PC-9 (cell line): Measurements from ENCODE around the gene PGK2. TPM values are rescaled to one million over a fixed set of nuclear protein-coding genes. Genes with fewer than 3 reads are reported as not detected.
A peak's percentile ranks its signal among the peaks of the same experiment; 100 is the strongest.

Experiments
- Bru-seq: library from RNA; stranded (reverse); fragments of 400-500 nt; gene quantifications from one replicate; lab custom pipeline; 2021; lab: Mats Ljungman, UMichigan
- BruChase-seq, 2 experiments: library from RNA; stranded (reverse); fragments of 400-500 nt; gene quantifications; one replicate each; lab custom pipeline; 2021; lab: Mats Ljungman, UMichigan
- BruUV-seq: library from RNA; stranded (reverse); fragments of 400-500 nt; replicated peaks from 2 replicates; lab custom pipeline; 2021; lab: Mats Ljungman, UMichigan
- CTCF ChIA-PET: fragments of 300-600 bp; sonication (Branson Sonifier 250); formaldehyde crosslinking; loops from one replicate; lab custom pipeline; 2022; ENCODE audit warnings: antibody characterized with exemption; lab: Charles Lee
- POLR2A ChIA-PET: fragments of 300-600 bp; sonication (Branson Sonifier 250); formaldehyde crosslinking; loops from one replicate; lab custom pipeline; 2022; ENCODE audit warnings: antibody characterized with exemption; ENCODE audit not compliant: unreplicated experiment; lab: Charles Lee
- DNase-seq, 2 experiments: peaks; one replicate each; pipeline versions ENCODE4 v3.0.0 to v3.0.0-alpha.2; 2015 to 2022; ENCODE audit warnings: mixed read lengths in 1 of 2
- H2AFZ ChIP-seq: fragments of 200-600 bp; sonication (generic); 2 replicates; pipeline ENCODE4 v1.8.1; 2017; ENCODE audit warnings: antibody characterized with exemption
- H3F3A ChIP-seq: fragments of 200-600 bp; sonication (generic); 2 replicates; pipeline ENCODE4 v1.8.1; 2017; ENCODE audit warnings: antibody characterized with exemption, mild to moderate bottlenecking, low read depth; ENCODE audit not compliant: insufficient read depth
- H3K27ac ChIP-seq: fragments of 200-600 bp; sonication (generic); 2 replicates; pipeline ENCODE4 v1.6.1; 2016; ENCODE audit warnings: mixed run types
- H3K27me3 ChIP-seq: fragments of 200-600 bp; sonication (generic); 2 replicates; pipeline ENCODE4 v1.6.1; 2016; ENCODE audit warnings: low read depth, mixed run types; ENCODE audit not compliant: insufficient read depth
- H3K36me3 ChIP-seq: fragments of 200-600 bp; sonication (generic); 2 replicates; pipeline ENCODE4 v1.6.1; 2016; ENCODE audit warnings: low read depth, mixed run types
- H3K4me1 ChIP-seq: fragments of 200-600 bp; sonication (generic); replicated peaks from 2 replicates; pipeline ENCODE4 v1.6.1; 2016; ENCODE audit warnings: mixed run types; ENCODE audit not compliant: insufficient read depth
- H3K4me2 ChIP-seq: fragments of 200-600 bp; sonication (generic); 2 replicates; pipeline ENCODE4 v1.6.1; 2017; ENCODE audit warnings: mixed run types
- H3K4me3 ChIP-seq: fragments of 200-600 bp; sonication (generic); 2 replicates; pipeline ENCODE4 v1.6.1; 2016; ENCODE audit warnings: mixed run types
- H3K79me2 ChIP-seq: fragments of 200-600 bp; sonication (generic); 2 replicates; pipeline ENCODE4 v1.6.1; 2017; ENCODE audit warnings: low read depth, mixed run types
- H3K9me2 ChIP-seq: fragments of 200-600 bp; sonication (generic); 2 replicates; pipeline ENCODE4 v1.8.1; 2017; ENCODE audit warnings: mild to moderate bottlenecking; ENCODE audit not compliant: insufficient read depth
- H3K9me3 ChIP-seq: fragments of 200-600 bp; sonication (generic); 2 replicates; pipeline ENCODE4 v1.8.1; 2016; ENCODE audit warnings: low read depth; ENCODE audit not compliant: insufficient read depth
- H4K20me1 ChIP-seq: fragments of 200-600 bp; sonication (generic); 2 replicates; pipeline ENCODE4 v1.8.1; 2017; ENCODE audit not compliant: insufficient read depth
- CTCF ChIP-seq: fragments of 200-600 bp; sonication (generic); conservative IDR thresholded peaks from 2 replicates; pipeline ENCODE4 v1.6.1; 2017; ENCODE audit warnings: mixed run types, antibody characterized with exemption, mild to moderate bottlenecking, moderate library complexity
- EZH2 ChIP-seq: fragments of 200-600 bp; sonication (generic); IDR thresholded peaks from 2 replicates; pipeline ENCODE4 v1.8.0; 2017; ENCODE audit warnings: antibody characterized with exemption, low read depth
- intact Hi-C: fragments of 100-400 bp; cut with micrococcal nuclease; formaldehyde crosslinking; loops from one replicate; pipeline ENCODE4 v1.10.0; 2022; ENCODE audit not compliant: unreplicated experiment
- long read RNA-seq: library from polyadenylated mRNA; stranded (forward); transcript quantifications from one replicate; pipeline ENCODE4 v2.0.0, GENCODE V29; 2022
- total RNA-seq: library from RNA; stranded (reverse); gene quantifications from 2 replicates; pipeline ENCODE4 v1.2.3, GENCODE V29; 2021

PGK2 gene
- not detected in 2 replicates for total RNA-seq
- Bru-seq, nascent RNA = not detected
- not detected for BruChase-seq, experiment 1, labeled RNA remaining after a 2-hour chase
- BruChase-seq, experiment 2, labeled RNA remaining after a 6-hour chase = not detected
- long read RNA-seq = 0 reads

DNA sequence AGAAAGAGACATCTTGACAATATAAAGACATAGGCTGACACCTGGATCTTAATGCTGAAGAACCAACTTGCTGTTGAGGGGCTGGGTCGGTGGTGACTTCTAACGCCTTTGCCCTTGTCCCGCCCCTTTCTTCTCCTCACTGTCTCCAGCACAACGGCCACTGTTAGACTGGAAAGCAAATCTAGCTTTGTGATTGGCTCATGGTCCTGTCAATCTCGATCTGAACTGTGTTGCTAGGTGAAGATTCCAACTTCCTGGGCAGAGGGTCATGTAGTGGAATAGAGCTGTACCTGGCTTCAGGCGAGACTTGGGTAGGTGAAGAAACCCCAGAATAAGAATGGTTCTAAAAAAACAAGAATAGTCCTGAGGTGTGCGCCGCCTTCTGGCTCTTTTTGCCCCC, at the start of gene PGK2:
PGK2 (minus strand) TSS at position 110 of the 400 bp plus-strand sequence; CDS start at position 12, 98 bp downstream.
- intact Hi-C loops = no loop called here
- H3K79me2 ChIP-seq = no peaks in the 10 kb centered on the region
- no peak for TF ChIP-seq CTCF
- TF ChIP-seq EZH2 = no peak
- no peaks in the 10 kb centered on the region for H3F3A ChIP-seq
- no peak within 1 kb of the TSS for H3K27ac ChIP-seq
- no peaks in the 10 kb centered on the region for H3K9me3 ChIP-seq
- no peaks in the 10 kb centered on the region for H3K36me3 ChIP-seq
- no peak within 1 kb of the TSS for H3K4me2 ChIP-seq
- BruUV-seq = no TSS peak
- no peak within 1 kb of the TSS for H2AFZ ChIP-seq
- peak in 1 of 2 experiments; percentile 14 for DNase-seq
- ChIA-PET POLR2A (no interaction called here), CTCF (no interaction called here)
- H3K9me2 ChIP-seq = peaks cover 4% of the 10 kb centered on the region; the same call in 1 of the 2 replicates
- H3K4me1 ChIP-seq = no peaks in the 10 kb centered on the region
- H3K27me3 ChIP-seq = no peaks in the 10 kb centered on the region
- no peaks in the 10 kb centered on the region for H4K20me1 ChIP-seq
- no peak within 1 kb of the TSS for H3K4me3 ChIP-seq

GRCh38 chr6:49835140-49835539, 48.1 kb upstream of the PGK2 start:
- no peak for DNase-seq
- H3K9me3 ChIP-seq = no peaks in the 10 kb centered on the region
- no peaks in the 10 kb centered on the region for H3K79me2 ChIP-seq
- no peaks in the 10 kb centered on the region for H3F3A ChIP-seq
- TF ChIP-seq EZH2 (no peak), CTCF (no peak)
- H3K4me1 ChIP-seq = no peaks in the 10 kb centered on the region
- H3K4me3 ChIP-seq = no peak overlapping the region
- no peak overlapping the region for H3K4me2 ChIP-seq
- intact Hi-C loops = no loop called here
- POLR2A ChIA-PET = no interaction called here
- no TSS peak for BruUV-seq
- CTCF ChIA-PET = no interaction called here
- no peaks in the 10 kb centered on the region for H4K20me1 ChIP-seq
- no peaks in the 10 kb centered on the region for H3K9me2 ChIP-seq
- H3K27me3 ChIP-seq = no peaks in the 10 kb centered on the region
- no peak overlapping the region for H2AFZ ChIP-seq
- no peaks in the 10 kb centered on the region for H3K36me3 ChIP-seq
- no peak overlapping the region for H3K27ac ChIP-seq

DNA sequence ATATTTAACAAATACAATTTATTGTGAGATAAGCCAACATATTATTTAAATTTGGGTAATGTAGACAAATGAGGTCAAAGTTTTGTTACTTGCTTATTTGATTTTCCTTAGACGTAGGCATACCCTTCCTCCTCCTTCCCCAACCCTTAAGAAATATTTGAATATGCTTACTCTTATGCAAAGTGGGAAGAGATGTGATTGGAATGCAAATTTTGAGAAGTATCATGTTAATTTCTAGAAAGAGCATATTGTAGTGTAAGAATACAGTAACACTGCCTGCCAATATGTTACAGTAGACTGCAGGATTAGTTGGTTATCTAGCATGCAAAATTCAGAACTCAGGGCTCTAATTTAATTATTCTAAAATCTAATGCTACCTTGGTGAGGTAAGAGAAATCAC, 46.3 kb upstream of the PGK2 start:
- Histone ChIP-seq H3K4me3 (no peak overlapping the region), H3K9me2 (no peaks in the 10 kb centered on the region), H3K27me3 (no peaks in the 10 kb centered on the region), H3K27ac (no peak overlapping the region), H3K4me2 (no peak overlapping the region), H4K20me1 (no peaks in the 10 kb centered on the region), H3K9me3 (no peaks in the 10 kb centered on the region), H3K4me1 (no peaks in the 10 kb centered on the region), H2AFZ (no peak overlapping the region), H3K36me3 (no peaks in the 10 kb centered on the region), H3F3A (no peaks in the 10 kb centered on the region), H3K79me2 (no peaks in the 10 kb centered on the region)
- POLR2A ChIA-PET = no interaction called here
- intact Hi-C loops = no loop called here
- CTCF ChIA-PET = no interaction called here
- DNase-seq = no peak
- BruUV-seq = no TSS peak
- TF ChIP-seq CTCF (no peak), EZH2 (no peak)
